HepG2 (cell line): Measurements from ENCODE around the gene ASB5. TPM values are rescaled to one million over a fixed set of nuclear protein-coding genes. Genes with fewer than 3 reads are reported as not detected.

Source experiments
- ATAC-seq: fragments of 200-7000 bp; cut with Tn5 transposase; 3 replicates; pipeline ENCODE4 v1.9.1; 2020; ENCODE audit warnings: mild to moderate bottlenecking, moderate library complexity
- BruUV-seq: library from RNA; stranded (reverse); fragments of 400-500 nt; replicated peaks from 2 replicates; lab custom pipeline; 2021; lab: Mats Ljungman, UMichigan
- CTCF ChIA-PET: fragments of 300-600 bp; formaldehyde crosslinking; extraction: SDS; loops from one replicate; lab custom pipeline; 2021; ENCODE audit warnings: low total read pairs, inconsistent platforms, low intra/inter-chr PET ratio; lab: Yijun Ruan, JAX
- POLR2A ChIA-PET: fragments of 350-600 bp; sonication (Branson Sonifier 250); formaldehyde crosslinking; loops from one replicate; lab custom pipeline; 2020; ENCODE audit warnings: antibody characterized with exemption, inconsistent platforms; lab: Yijun Ruan, JAX
- DNase-seq: peaks from one replicate; pipeline ENCODE4 v3.0.0-alpha.2; 2015; ENCODE audit warnings: low spot score
- FAIRE-seq: peaks from 3 replicates; lab custom pipeline; 2011; peaks lifted over from hg19 to GRCh38; lab: Jason Lieb, UNC
- H2AFZ ChIP-seq: one replicate; pipeline ENCODE4 v1.6.1; 2011; ENCODE audit warnings: low read length, inconsistent platforms
- H3K27ac ChIP-seq: fragments of 300-600 bp; 3 replicates; pipeline ENCODE4 v1.8.0; 2011; ENCODE audit warnings: mixed run types, mild to moderate bottlenecking, mixed read lengths, low read length, inconsistent platforms; ENCODE audit not compliant: insufficient read depth; ENCODE audit errors: extremely low read length
- H3K27me3 ChIP-seq, 2 experiments: fragments of 200-600 bp in 1 of 2; 2 replicates in 1 of 2; 3 replicates in 1 of 2; pipeline versions ENCODE4 v1.6.0 to v1.8.0; 2011; ENCODE audit warnings: low read length in 2 of 2, mild to moderate bottlenecking in 2 of 2, moderate library complexity in 2 of 2, inconsistent platforms in 1 of 2; ENCODE audit not compliant: insufficient read depth in 2 of 2, control insufficient read depth in 1 of 2
- H3K36me3 ChIP-seq, 2 experiments: fragments of 200-600 bp in 1 of 2; replicated peaks in 1 of 2; 2 replicates in 1 of 2; 3 replicates in 1 of 2; pipeline versions ENCODE4 v1.5.1 to v1.8.0; 2011; ENCODE audit warnings: low read length in 2 of 2, inconsistent platforms in 1 of 2; ENCODE audit not compliant: insufficient read depth in 2 of 2, control insufficient read depth in 1 of 2
- H3K4me1 ChIP-seq: 2 replicates; pipeline ENCODE4 v1.5.1; 2012; ENCODE audit warnings: low read length, inconsistent platforms; ENCODE audit not compliant: insufficient read depth
- H3K4me2 ChIP-seq: 2 replicates; pipeline ENCODE4 v1.6.0; 2011; ENCODE audit warnings: low read depth, low read length, inconsistent platforms
- H3K4me3 ChIP-seq, 3 experiments: fragments of 200-600 bp in 1 of 3; sonication (generic), shearing (Covaris generic) in 1 of 3; replicated peaks in 1 of 3; 2 replicates each; pipeline ENCODE4 v1.5.1; 2011 to 2016; ENCODE audit warnings: low read length in 3 of 3, inconsistent platforms in 2 of 3, low read depth in 2 of 3, mild to moderate bottlenecking in 2 of 3, control low read depth in 1 of 3, mixed read lengths in 1 of 3; ENCODE audit not compliant: insufficient read depth in 1 of 3
- H3K79me2 ChIP-seq: one replicate; pipeline ENCODE4 v1.6.1; 2011; ENCODE audit warnings: low read length, inconsistent platforms; ENCODE audit not compliant: insufficient read depth
- H3K9ac ChIP-seq: 2 replicates; pipeline ENCODE4 v1.6.0; 2011; ENCODE audit warnings: mild to moderate bottlenecking, low read depth, low read length, inconsistent platforms; ENCODE audit not compliant: insufficient read depth
- H3K9me3 ChIP-seq: 2 replicates; pipeline ENCODE4 v1.5.1; 2012; ENCODE audit warnings: mild to moderate bottlenecking, low read length
- H4K20me1 ChIP-seq: 2 replicates; pipeline ENCODE4 v1.6.0; 2011; ENCODE audit warnings: inconsistent platforms, mild to moderate bottlenecking, low read length, moderate library complexity; ENCODE audit not compliant: insufficient read depth
- ATAD3A ChIP-seq: sonication (generic); formaldehyde crosslinking; IDR thresholded peaks from 2 replicates; pipeline ENCODE4 v1.4.0; 2020; ENCODE audit warnings: missing genetic modification reagents
- CBX2 ChIP-seq, 2 experiments: fragments of 200-600 bp in 1 of 2; sonication (generic); formaldehyde crosslinking in 1 of 2; IDR thresholded peaks; 2 replicates each; pipeline versions ENCODE4 v1.7.0 to v1.8.1; 2018 to 2022; ENCODE audit warnings: low read depth in 2 of 2, low read length in 1 of 2, mild to moderate bottlenecking in 1 of 2, missing genetic modification reagents in 1 of 2
- HDAC1 ChIP-seq: sonication (generic); formaldehyde crosslinking; IDR thresholded peaks from 2 replicates; pipeline ENCODE4 v1.5.1; 2020; ENCODE audit warnings: mild to moderate bottlenecking, missing genetic modification reagents
- IRF2 ChIP-seq: IDR thresholded peaks from 2 replicates; pipeline ENCODE4 v1.6.1; 2018; ENCODE audit warnings: missing genetic modification reagents, missing compliant biosample characterization
- JUN ChIP-seq: sonication (generic); formaldehyde crosslinking; IDR thresholded peaks from 2 replicates; pipeline ENCODE4 v1.4.0; 2020; ENCODE audit warnings: mild to moderate bottlenecking, missing genetic modification reagents
- KMT2B ChIP-seq: IDR thresholded peaks from 2 replicates; pipeline ENCODE4 v1.6.1; 2016; ENCODE audit warnings: missing genetic modification reagents, missing compliant biosample characterization
- MBD4 ChIP-seq: IDR thresholded peaks from 2 replicates; pipeline ENCODE4 v1.6.1; 2012; ENCODE audit warnings: low read length, inconsistent platforms, borderline replicate concordance
- MED13 ChIP-seq: sonication (generic); formaldehyde crosslinking; IDR thresholded peaks from 2 replicates; pipeline ENCODE4 v1.5.0; 2020; ENCODE audit warnings: missing genetic modification reagents
- NKX3-1 ChIP-seq: sonication (generic); formaldehyde crosslinking; IDR thresholded peaks from 2 replicates; pipeline ENCODE4 v1.5.0; 2020; ENCODE audit warnings: missing genetic modification reagents
- PRPF4 ChIP-seq: fragments of 200-400 bp; formaldehyde crosslinking; IDR thresholded peaks from 2 replicates; pipeline ENCODE4 v1.6.1; 2016; ENCODE audit warnings: low read length, low read depth; ENCODE audit not compliant: poor library complexity, severe bottlenecking
- SAP130 ChIP-seq: IDR thresholded peaks from 2 replicates; pipeline ENCODE4 v1.6.1; 2016; ENCODE audit warnings: low read depth
- SMYD3 ChIP-seq: sonication (generic); formaldehyde crosslinking; IDR thresholded peaks from 2 replicates; pipeline ENCODE4 v1.8.1; 2023; ENCODE audit warnings: mild to moderate bottlenecking, missing genetic modification reagents
- THAP11 ChIP-seq: IDR thresholded peaks from 2 replicates; pipeline ENCODE4 v1.6.1; 2016; ENCODE audit warnings: missing biosample characterization, missing genetic modification reagents
- TSC22D2 ChIP-seq: sonication (generic); formaldehyde crosslinking; IDR thresholded peaks from 2 replicates; pipeline ENCODE4 v1.5.1; 2020; ENCODE audit warnings: missing genetic modification reagents, mild to moderate bottlenecking, borderline replicate concordance
- YY1 ChIP-seq: IDR thresholded peaks from 2 replicates; pipeline ENCODE4 v1.6.1; 2011; ENCODE audit warnings: low read length, low read depth, moderate library complexity, mild to moderate bottlenecking; ENCODE audit not compliant: insufficient read depth, insufficient replicate concordance
- ZNF430 ChIP-seq: sonication (generic); formaldehyde crosslinking; IDR thresholded peaks from 2 replicates; pipeline ENCODE4 v1.9.0; 2021; ENCODE audit warnings: mild to moderate bottlenecking, missing genetic modification reagents
- ZNF556 ChIP-seq: sonication (generic); formaldehyde crosslinking; IDR thresholded peaks from 2 replicates; pipeline ENCODE4 v1.4.0; 2020; ENCODE audit warnings: mild to moderate bottlenecking, missing genetic modification reagents, borderline replicate concordance
- WGBS: methylation state at CpG from one replicate; pipeline ENCODE4 v1.1.6; 2017; ENCODE audit warnings: low lambda C conversion rate; 5-methylcytosine and 5-hydroxymethylcytosine counted together
- in situ Hi-C: cut with HindIII; loops from 2 replicates; pipeline ENCODE4 v1.10.0; 2017; ENCODE audit warnings: low pct_unique_long_range_greater_than_20kb; ENCODE audit not compliant: extremely low pct_ligation_motif_present
- intact Hi-C: fragments of 100-400 bp; cut with micrococcal nuclease; formaldehyde crosslinking; loops from one replicate; pipeline ENCODE4 v1.10.0; 2022; ENCODE audit not compliant: unreplicated experiment
- polyA plus RNA-seq, 8 experiments: library from polyadenylated mRNA; depleted of rRNA in 3 of 8; stranded (reverse) in 7 of 8; unstranded in 1 of 8; fragments of >200 nt; fragmentation: Illumina TruSeq in 4 of 8; extraction: Trizol in 4 of 8; gene quantifications; 2 replicates each; pipeline versions ENCODE4 v1.2.1 to v1.2.3, GENCODE V29; 2011 to 2016; ENCODE audit warnings: low read depth in 4 of 8, missing spikeins in 1 of 8, mixed read lengths in 1 of 8; ENCODE audit not compliant: insufficient read depth in 1 of 8
- total RNA-seq, 5 experiments: library from RNA; depleted of rRNA; stranded (reverse); fragments of >200 nt; fragmentation: Illumina TruSeq; extraction: Trizol; gene quantifications; 2 replicates each; pipeline ENCODE4 v1.2.3, GENCODE V29; 2016; ENCODE audit warnings: low read depth in 1 of 5
- TF ChIP-seq, protein P1 (sequence below): sonication (generic); formaldehyde crosslinking; IDR thresholded peaks from 2 replicates; pipeline ENCODE4 v1.4.0; 2020; ENCODE audit warnings: missing genetic modification reagents
- TF ChIP-seq, protein P2 (sequence below): sonication (generic); formaldehyde crosslinking; IDR thresholded peaks from 2 replicates; pipeline ENCODE4 v1.5.0; 2020; ENCODE audit warnings: missing genetic modification reagents
- TF ChIP-seq, protein P3 (sequence below): sonication (generic); formaldehyde crosslinking; IDR thresholded peaks from 2 replicates; pipeline ENCODE4 v1.4.0; 2020; ENCODE audit warnings: mild to moderate bottlenecking, missing genetic modification reagents
- TF ChIP-seq, protein P4 (sequence below): IDR thresholded peaks from 2 replicates; pipeline ENCODE4 v1.6.1; 2016; ENCODE audit warnings: missing compliant biosample characterization, missing genetic modification reagents, borderline replicate concordance

The ASB5 gene
- total and polyA plus RNA-seq, 2 of the 13 experiments (the other 11 are each of a cell fraction or from before 2014, with no cell fraction given) = not detected

DNA sequence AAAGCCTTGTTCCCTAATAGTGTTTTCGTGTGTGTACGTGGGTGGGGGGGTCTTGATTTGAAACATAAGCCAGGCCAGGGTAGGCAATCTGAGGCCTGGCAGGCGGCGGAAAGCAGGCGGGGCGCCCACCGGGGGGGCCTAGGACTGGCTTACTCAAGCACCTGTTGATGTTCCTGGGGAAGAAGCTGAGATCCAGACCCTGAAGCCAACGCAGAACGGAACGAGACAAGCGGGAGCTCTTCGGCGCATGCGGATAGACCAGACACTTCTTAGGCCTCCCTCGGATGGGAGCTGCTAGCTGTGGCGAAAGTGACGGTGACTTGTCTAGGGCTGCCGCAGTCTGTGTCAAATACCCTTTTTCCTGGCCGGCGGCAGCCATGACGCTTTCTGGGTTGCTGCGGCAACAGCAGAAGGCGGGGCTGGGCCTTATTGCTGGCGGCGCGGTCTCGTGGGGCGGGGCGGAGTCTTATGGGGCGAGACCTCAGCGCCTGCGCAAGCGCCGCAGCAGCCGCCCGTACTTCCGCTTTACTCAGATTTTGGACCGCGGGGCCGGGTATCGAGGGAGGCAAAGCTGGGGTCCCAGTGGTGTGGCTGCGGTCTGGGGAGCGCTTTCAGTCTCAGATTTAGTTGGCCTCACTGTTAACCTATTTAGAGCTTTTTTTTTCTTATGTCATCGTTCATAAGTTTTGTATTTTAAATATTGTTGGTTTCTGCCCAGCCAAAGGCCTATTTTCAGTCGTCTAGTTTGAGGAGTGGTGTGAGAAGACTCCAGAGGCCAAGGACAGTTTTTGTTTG lies 73.6 kb downstream of the ASB5 start, which contains the start of gene SPATA4:
Gene SPATA4 (minus strand): TSS at position 402 of the 795 bp plus-strand sequence. CDS start 23 bp downstream, at position 379.
- 30% methylated on average over 11 of the region's 45 CpGs for WGBS
- Histone ChIP-seq H3K4me2 (peak within 1 kb of the TSS; percentile 80), H3K9me3 (no peaks in the 10 kb centered on the region), H3K79me2 (no peaks in the 10 kb centered on the region), H3K36me3 (no peaks in the 10 kb centered on the region), H3K9ac (no peak within 1 kb of the TSS; the same call in none of the 2 replicates), H3K4me3 (peak within 1 kb of the TSS; percentile 24 to 76 (median 52); a peak in 5 of 6 replicates), H3K27me3 (peaks cover 1 to 10% of the 10 kb centered on the region in 2 experiments; a peak in 2 of 5 replicates), H4K20me1 (no peaks in the 10 kb centered on the region), H3K4me1 (no peaks in the 10 kb centered on the region; the same call in 1 of the 2 replicates), H3K27ac (no peak within 1 kb of the TSS), H2AFZ (peak within 1 kb of the TSS; percentile 76)
- POLR2A ChIA-PET = no interaction called here
- ATAC-seq (peak; percentile 99), FAIRE-seq (no peak), DNase-seq (peak; percentile 65)
- CTCF ChIA-PET = no interaction called here
- in situ Hi-C loops = loop anchor here (10.0 kb wide), 1 partner anchor 119 kb away; the partner anchor contains the start of gene SPCS3
- intact Hi-C loops = loop anchor here (5.0 kb wide), 1 partner anchor 127 kb away; no protein-coding TSS in a partner anchor
- no TSS peak for BruUV-seq
- no peak for TF ChIP-seq SMYD3
- TF ChIP-seq NKX3-1 (CRISPR knock-in tag) = 0 out of 2 replicates have a peak, but pooled peaks have one; percentile 22
- TF ChIP-seq YY1 = peak; percentile 95
- TF ChIP-seq TSC22D2 (CRISPR knock-in tag) = 0 out of 2 replicates have a peak, but pooled peaks have one; percentile 28
- peak; percentile 22; the same call in 1 of the 2 replicates for TF ChIP-seq HDAC1 (CRISPR knock-in tag)
- TF ChIP-seq PRPF4 = no peak
- no peak for TF ChIP-seq MED13
- peak; percentile 36; the same call in 1 of the 2 replicates for TF ChIP-seq THAP11 (CRISPR knock-in tag)
- TF ChIP-seq KMT2B (CRISPR knock-in tag) = 0 out of 2 replicates have a peak, but pooled peaks have one; percentile 17
- TF ChIP-seq MBD4 = no peak
- TF ChIP-seq, protein P1, sequence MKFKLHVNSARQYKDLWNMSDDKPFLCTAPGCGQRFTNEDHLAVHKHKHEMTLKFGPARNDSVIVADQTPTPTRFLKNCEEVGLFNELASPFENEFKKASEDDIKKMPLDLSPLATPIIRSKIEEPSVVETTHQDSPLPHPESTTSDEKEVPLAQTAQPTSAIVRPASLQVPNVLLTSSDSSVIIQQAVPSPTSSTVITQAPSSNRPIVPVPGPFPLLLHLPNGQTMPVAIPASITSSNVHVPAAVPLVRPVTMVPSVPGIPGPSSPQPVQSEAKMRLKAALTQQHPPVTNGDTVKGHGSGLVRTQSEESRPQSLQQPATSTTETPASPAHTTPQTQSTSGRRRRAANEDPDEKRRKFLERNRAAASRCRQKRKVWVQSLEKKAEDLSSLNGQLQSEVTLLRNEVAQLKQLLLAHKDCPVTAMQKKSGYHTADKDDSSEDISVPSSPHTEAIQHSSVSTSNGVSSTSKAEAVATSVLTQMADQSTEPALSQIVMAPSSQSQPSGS (CRISPR knock-in tag) = peak; percentile 14; the same call in 1 of the 2 replicates
- TF ChIP-seq ATAD3A = no peak
- TF ChIP-seq, protein P2, sequence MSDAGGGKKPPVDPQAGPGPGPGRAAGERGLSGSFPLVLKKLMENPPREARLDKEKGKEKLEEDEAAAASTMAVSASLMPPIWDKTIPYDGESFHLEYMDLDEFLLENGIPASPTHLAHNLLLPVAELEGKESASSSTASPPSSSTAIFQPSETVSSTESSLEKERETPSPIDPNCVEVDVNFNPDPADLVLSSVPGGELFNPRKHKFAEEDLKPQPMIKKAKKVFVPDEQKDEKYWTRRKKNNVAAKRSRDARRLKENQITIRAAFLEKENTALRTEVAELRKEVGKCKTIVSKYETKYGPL = no peak
- TF ChIP-seq CBX2 (IDR thresholded peaks at IDR 0.05; ENCODE audit: low read depth, low read length) = no peak
- no peak for TF ChIP-seq CBX2 (CRISPR knock-in tag; IDR thresholded peaks at IDR 0.05; ENCODE audit: low read depth)
- no peak for TF ChIP-seq JUN (CRISPR knock-in tag)
- TF ChIP-seq, protein P3, sequence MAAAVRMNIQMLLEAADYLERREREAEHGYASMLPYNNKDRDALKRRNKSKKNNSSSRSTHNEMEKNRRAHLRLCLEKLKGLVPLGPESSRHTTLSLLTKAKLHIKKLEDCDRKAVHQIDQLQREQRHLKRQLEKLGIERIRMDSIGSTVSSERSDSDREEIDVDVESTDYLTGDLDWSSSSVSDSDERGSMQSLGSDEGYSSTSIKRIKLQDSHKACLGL = peak; percentile 50; the same call in 1 of the 2 replicates
- TF ChIP-seq SAP130 = peak; percentile 80
- TF ChIP-seq, protein P4, sequence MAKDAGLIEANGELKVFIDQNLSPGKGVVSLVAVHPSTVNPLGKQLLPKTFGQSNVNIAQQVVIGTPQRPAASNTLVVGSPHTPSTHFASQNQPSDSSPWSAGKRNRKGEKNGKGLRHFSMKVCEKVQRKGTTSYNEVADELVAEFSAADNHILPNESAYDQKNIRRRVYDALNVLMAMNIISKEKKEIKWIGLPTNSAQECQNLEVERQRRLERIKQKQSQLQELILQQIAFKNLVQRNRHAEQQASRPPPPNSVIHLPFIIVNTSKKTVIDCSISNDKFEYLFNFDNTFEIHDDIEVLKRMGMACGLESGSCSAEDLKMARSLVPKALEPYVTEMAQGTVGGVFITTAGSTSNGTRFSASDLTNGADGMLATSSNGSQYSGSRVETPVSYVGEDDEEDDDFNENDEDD (CRISPR knock-in tag) = peak; percentile 54; the same call in 1 of the 2 replicates
- TF ChIP-seq ZNF556 (CRISPR knock-in tag) = no peak
- TF ChIP-seq IRF2 (CRISPR knock-in tag) = no peak
- no peak for TF ChIP-seq ZNF430
